Measurements from ENCODE around the gene REEP1.

DNA sequence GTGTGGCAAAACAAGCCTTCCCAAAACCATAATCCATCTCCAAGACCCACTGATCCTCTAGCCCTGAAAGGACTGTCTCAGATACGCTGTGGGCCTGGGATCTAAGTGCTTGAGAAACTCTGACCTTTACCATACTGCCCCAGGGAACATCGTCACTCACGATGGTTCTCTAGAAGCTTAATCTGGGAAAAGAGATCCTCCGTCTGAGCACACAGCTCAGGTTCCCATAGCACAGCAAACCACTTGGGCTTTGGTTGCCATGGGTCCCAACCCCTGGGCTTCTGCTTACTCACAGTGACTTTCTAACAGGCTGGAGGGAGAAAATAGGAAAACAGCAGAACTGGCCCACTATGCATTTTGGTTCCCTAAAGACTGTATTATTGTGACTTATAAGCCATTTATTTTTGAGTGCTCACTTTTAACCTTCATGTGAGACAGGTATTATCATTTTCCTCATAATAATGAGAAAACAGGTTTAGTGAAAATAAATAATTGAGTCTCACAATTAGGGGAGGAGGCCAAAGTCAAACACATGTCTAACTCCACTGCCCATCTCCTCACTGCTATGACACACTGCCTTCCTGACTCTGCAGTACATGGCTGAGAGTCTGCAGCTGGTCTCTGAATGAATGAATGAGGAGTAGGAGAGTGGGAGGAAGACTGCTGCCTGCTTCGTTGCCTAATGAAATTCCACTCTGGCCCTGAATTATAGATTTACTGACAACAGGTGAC, 46.7 kb downstream of the REEP1 start:
- TF ChIP-seq RAD21 (conservative IDR thresholded peaks at IDR 0.05 in 1 of 2, IDR thresholded peaks at IDR 0.05 in 1 of 2) = no peak
- no peak for TF ChIP-seq JUN (IDR thresholded peaks at IDR 0.05)
- TF ChIP-seq, protein P1, sequence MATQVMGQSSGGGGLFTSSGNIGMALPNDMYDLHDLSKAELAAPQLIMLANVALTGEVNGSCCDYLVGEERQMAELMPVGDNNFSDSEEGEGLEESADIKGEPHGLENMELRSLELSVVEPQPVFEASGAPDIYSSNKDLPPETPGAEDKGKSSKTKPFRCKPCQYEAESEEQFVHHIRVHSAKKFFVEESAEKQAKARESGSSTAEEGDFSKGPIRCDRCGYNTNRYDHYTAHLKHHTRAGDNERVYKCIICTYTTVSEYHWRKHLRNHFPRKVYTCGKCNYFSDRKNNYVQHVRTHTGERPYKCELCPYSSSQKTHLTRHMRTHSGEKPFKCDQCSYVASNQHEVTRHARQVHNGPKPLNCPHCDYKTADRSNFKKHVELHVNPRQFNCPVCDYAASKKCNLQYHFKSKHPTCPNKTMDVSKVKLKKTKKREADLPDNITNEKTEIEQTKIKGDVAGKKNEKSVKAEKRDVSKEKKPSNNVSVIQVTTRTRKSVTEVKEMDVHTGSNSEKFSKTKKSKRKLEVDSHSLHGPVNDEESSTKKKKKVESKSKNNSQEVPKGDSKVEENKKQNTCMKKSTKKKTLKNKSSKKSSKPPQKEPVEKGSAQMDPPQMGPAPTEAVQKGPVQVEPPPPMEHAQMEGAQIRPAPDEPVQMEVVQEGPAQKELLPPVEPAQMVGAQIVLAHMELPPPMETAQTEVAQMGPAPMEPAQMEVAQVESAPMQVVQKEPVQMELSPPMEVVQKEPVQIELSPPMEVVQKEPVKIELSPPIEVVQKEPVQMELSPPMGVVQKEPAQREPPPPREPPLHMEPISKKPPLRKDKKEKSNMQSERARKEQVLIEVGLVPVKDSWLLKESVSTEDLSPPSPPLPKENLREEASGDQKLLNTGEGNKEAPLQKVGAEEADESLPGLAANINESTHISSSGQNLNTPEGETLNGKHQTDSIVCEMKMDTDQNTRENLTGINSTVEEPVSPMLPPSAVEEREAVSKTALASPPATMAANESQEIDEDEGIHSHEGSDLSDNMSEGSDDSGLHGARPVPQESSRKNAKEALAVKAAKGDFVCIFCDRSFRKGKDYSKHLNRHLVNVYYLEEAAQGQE (IDR thresholded peaks at IDR 0.05) = no peak
- TF ChIP-seq NPAS2 (CRISPR knock-in tag; IDR thresholded peaks at IDR 0.05; ENCODE audit: borderline replicate concordance) = no peak
- no peak for TF ChIP-seq SMC3 (IDR thresholded peaks at IDR 0.05)
- TF ChIP-seq, protein P2, sequence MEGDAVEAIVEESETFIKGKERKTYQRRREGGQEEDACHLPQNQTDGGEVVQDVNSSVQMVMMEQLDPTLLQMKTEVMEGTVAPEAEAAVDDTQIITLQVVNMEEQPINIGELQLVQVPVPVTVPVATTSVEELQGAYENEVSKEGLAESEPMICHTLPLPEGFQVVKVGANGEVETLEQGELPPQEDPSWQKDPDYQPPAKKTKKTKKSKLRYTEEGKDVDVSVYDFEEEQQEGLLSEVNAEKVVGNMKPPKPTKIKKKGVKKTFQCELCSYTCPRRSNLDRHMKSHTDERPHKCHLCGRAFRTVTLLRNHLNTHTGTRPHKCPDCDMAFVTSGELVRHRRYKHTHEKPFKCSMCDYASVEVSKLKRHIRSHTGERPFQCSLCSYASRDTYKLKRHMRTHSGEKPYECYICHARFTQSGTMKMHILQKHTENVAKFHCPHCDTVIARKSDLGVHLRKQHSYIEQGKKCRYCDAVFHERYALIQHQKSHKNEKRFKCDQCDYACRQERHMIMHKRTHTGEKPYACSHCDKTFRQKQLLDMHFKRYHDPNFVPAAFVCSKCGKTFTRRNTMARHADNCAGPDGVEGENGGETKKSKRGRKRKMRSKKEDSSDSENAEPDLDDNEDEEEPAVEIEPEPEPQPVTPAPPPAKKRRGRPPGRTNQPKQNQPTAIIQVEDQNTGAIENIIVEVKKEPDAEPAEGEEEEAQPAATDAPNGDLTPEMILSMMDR (IDR thresholded peaks at IDR 0.05) = no peak
- TF ChIP-seq, protein P3, sequence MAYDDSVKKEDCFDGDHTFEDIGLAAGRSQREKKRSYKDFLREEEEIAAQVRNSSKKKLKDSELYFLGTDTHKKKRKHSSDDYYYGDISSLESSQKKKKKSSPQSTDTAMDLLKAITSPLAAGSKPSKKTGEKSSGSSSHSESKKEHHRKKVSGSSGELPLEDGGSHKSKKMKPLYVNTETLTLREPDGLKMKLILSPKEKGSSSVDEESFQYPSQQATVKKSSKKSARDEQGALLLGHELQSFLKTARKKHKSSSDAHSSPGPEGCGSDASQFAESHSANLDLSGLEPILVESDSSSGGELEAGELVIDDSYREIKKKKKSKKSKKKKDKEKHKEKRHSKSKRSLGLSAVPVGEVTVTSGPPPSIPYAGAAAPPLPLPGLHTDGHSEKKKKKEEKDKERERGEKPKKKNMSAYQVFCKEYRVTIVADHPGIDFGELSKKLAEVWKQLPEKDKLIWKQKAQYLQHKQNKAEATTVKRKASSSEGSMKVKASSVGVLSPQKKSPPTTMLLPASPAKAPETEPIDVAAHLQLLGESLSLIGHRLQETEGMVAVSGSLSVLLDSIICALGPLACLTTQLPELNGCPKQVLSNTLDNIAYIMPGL (CRISPR knock-in tag; IDR thresholded peaks at IDR 0.05; ENCODE audit: borderline replicate concordance) = no peak
